Articular chondrocyte of knee joint (primary cell): ENCODE data around the gene GPR52. TPM values are rescaled to one million over a fixed set of nuclear protein-coding genes. Genes with fewer than 3 reads are reported as not detected.

Source experiments
- total RNA-seq: library from RNA; depleted of rRNA; stranded (reverse); fragments of >200 nt; gene quantifications from 2 replicates; pipeline ENCODE4 v1.2.3, GENCODE V29; 2012

GPR52 gene
- 3.3 and 4.1 TPM in 2 replicates for total RNA-seq

GRCh38 chr1:174447866-174448530 lies at the start of gene GPR52:
GPR52 (plus strand) TSS chr1:174447964; CDS start chr1:174448112, 148 bp downstream.

